ENCODE data around the gene UCN. TPM values are rescaled to one million over a fixed set of nuclear protein-coding genes. Genes with fewer than 3 reads are reported as not detected.

Gene UCN
- total RNA-seq, 4 donors from 2014 or later, result 14.9 to 24.0 (median 16.8) TPM

GRCh38 chr2:27307287-27307544 lies 1.0 kb downstream of the UCN start:
- H3K27ac ChIP-seq, result no peak overlapping the region
- TF ChIP-seq POLR2A (IDR thresholded peaks at IDR 0.05) (no peak), CTCF (IDR thresholded peaks at IDR 0.05) (no peak), EP300 (IDR thresholded peaks at IDR 0.05) (no peak)
- WGBS, 2 donors, result 10 to 11% methylated on average over 14 of the region's 14 CpGs
- H3K9me3 ChIP-seq, result no peaks in the 10 kb centered on the region
- H3K27me3 ChIP-seq, result peaks cover 0 to 46% of the 10 kb centered on the region in 2 donors
- no peak overlapping the region for H3K4me3 ChIP-seq
- H3K4me1 ChIP-seq, result peaks cover 0 to 32% (median 12%) of the 10 kb centered on the region in 4 donors
- no peak for DNase-seq (ENCODE audit: low spot score in 2 of 2)
- peaks cover 0 to 47% (median 0%) of the 10 kb centered on the region in 3 donors for H3K36me3 ChIP-seq

GRCh38 chr2:27306573-27307286 lies 1.5 kb downstream of the UCN start:
- Histone ChIP-seq H3K4me1 (peaks cover 0 to 32% (median 12%) of the 10 kb centered on the region in 4 donors), H3K9me3 (no peaks in the 10 kb centered on the region), H3K27ac (no peak overlapping the region), H3K4me3 (no peak overlapping the region), H3K36me3 (peaks cover 0 to 42% (median 0%) of the 10 kb centered on the region in 3 donors), H3K27me3 (peaks cover 0 to 46% of the 10 kb centered on the region in 2 donors)
- DNase-seq (ENCODE audit: low spot score in 2 of 2), result no peak
- TF ChIP-seq EP300 (IDR thresholded peaks at IDR 0.05) (no peak), CTCF (IDR thresholded peaks at IDR 0.05) (no peak), POLR2A (IDR thresholded peaks at IDR 0.05) (no peak)
- 4 to 5% methylated on average over 29 to 49 of the region's 51 CpGs for WGBS, 2 donors

GRCh38 chr2:27306136-27306535 lies 2.1 kb downstream of the UCN start:
- H3K4me1 ChIP-seq, result peaks cover 0 to 32% (median 12%) of the 10 kb centered on the region in 4 donors
- no peak overlapping the region for H3K27ac ChIP-seq
- DNase-seq (ENCODE audit: low spot score in 2 of 2), result no peak
- H3K27me3 ChIP-seq, result peaks cover 0 to 46% of the 10 kb centered on the region in 2 donors
- H3K36me3 ChIP-seq, result peaks cover 0 to 36% (median 0%) of the 10 kb centered on the region in 3 donors
- TF ChIP-seq POLR2A (IDR thresholded peaks at IDR 0.05) (no peak), CTCF (IDR thresholded peaks at IDR 0.05) (no peak), EP300 (IDR thresholded peaks at IDR 0.05) (no peak)
- H3K9me3 ChIP-seq, result no peaks in the 10 kb centered on the region
- 34 to 42% methylated on average over 16 to 22 of the region's 26 CpGs for WGBS, 2 donors
- H3K4me3 ChIP-seq, result no peak overlapping the region

GRCh38 chr2:27305516-27305915 lies 2.7 kb downstream of the UCN start:
- peaks cover 0 to 32% (median 12%) of the 10 kb centered on the region in 4 donors for H3K4me1 ChIP-seq
- WGBS, 2 donors, result 89 to 94% methylated on average over 15 to 16 of the region's 16 CpGs
- TF ChIP-seq CTCF (IDR thresholded peaks at IDR 0.05) (no peak), EP300 (IDR thresholded peaks at IDR 0.05) (no peak), POLR2A (IDR thresholded peaks at IDR 0.05) (no peak)
- peaks cover 0 to 30% (median 0%) of the 10 kb centered on the region in 3 donors for H3K36me3 ChIP-seq
- no peak overlapping the region for H3K4me3 ChIP-seq
- no peak for DNase-seq (ENCODE audit: low spot score in 2 of 2)
- no peak overlapping the region for H3K27ac ChIP-seq
- H3K27me3 ChIP-seq, result peaks cover 0 to 46% of the 10 kb centered on the region in 2 donors
- no peaks in the 10 kb centered on the region for H3K9me3 ChIP-seq

GRCh38 chr2:27304488-27305240 lies 3.6 kb downstream of the UCN start:
- no peak overlapping the region for H3K4me3 ChIP-seq
- WGBS, 2 donors, result 85% methylated on average over 13 of the region's 13 CpGs
- no peaks in the 10 kb centered on the region for H3K9me3 ChIP-seq
- no peak for DNase-seq (ENCODE audit: low spot score in 2 of 2)
- H3K27me3 ChIP-seq, result peaks cover 0 to 46% of the 10 kb centered on the region in 2 donors
- H3K4me1 ChIP-seq, result peaks cover 0 to 32% (median 12%) of the 10 kb centered on the region in 4 donors
- peaks cover 0 to 22% (median 0%) of the 10 kb centered on the region in 3 donors for H3K36me3 ChIP-seq
- no peak for TF ChIP-seq POLR2A (IDR thresholded peaks at IDR 0.05)
- no peak for TF ChIP-seq EP300 (IDR thresholded peaks at IDR 0.05)
- no peak for TF ChIP-seq CTCF (IDR thresholded peaks at IDR 0.05)
- no peak overlapping the region for H3K27ac ChIP-seq
